OCI-LY7 (cell line): ENCODE results near the gene GAB3.

Experiments used
- CTCF ChIP-seq: fragments of 200-600 bp; sonication (generic); conservative IDR thresholded peaks from 2 replicates; pipeline ENCODE4 v1.5.1; 2014; ENCODE audit warnings: mild to moderate bottlenecking, antibody characterized with exemption, low read length, moderate library complexity, mixed read lengths
- EZH2phosphoT487 ChIP-seq: fragments of 200-600 bp; sonication (generic); IDR thresholded peaks from 2 replicates; pipeline ENCODE4 v1.6.1; 2018; ENCODE audit warnings: low read depth, borderline replicate concordance, mild to moderate bottlenecking, mixed run types, antibody characterized with exemption, low read length, moderate library complexity, mixed read lengths

- TF ChIP-seq CTCF (no peak), EZH2phosphoT487 (no peak)
Measured at GRCh38 chrX:154799556-154800348, 48.9 kb upstream of the GAB3 start.
